HepG2 (cell line): Measurements from ENCODE around the gene GRM1. TPM values are rescaled to one million over a fixed set of nuclear protein-coding genes. Genes with fewer than 3 reads are reported as not detected.

Experiments used
- ATAC-seq: fragments of 200-7000 bp; cut with Tn5 transposase; 3 replicates; pipeline ENCODE4 v1.9.1; 2020; ENCODE audit warnings: mild to moderate bottlenecking, moderate library complexity
- BruUV-seq: library from RNA; stranded (reverse); fragments of 400-500 nt; replicated peaks from 2 replicates; lab custom pipeline; 2021; lab: Mats Ljungman, UMichigan
- CTCF ChIA-PET: fragments of 300-600 bp; formaldehyde crosslinking; extraction: SDS; loops from one replicate; lab custom pipeline; 2021; ENCODE audit warnings: low total read pairs, inconsistent platforms, low intra/inter-chr PET ratio; lab: Yijun Ruan, JAX
- POLR2A ChIA-PET: fragments of 350-600 bp; sonication (Branson Sonifier 250); formaldehyde crosslinking; loops from one replicate; lab custom pipeline; 2020; ENCODE audit warnings: antibody characterized with exemption, inconsistent platforms; lab: Yijun Ruan, JAX
- DNase-seq: peaks from one replicate; pipeline ENCODE4 v3.0.0-alpha.2; 2015; ENCODE audit warnings: low spot score
- FAIRE-seq: peaks from 3 replicates; lab custom pipeline; 2011; peaks lifted over from hg19 to GRCh38; lab: Jason Lieb, UNC
- H2AFZ ChIP-seq: one replicate; pipeline ENCODE4 v1.6.1; 2011; ENCODE audit warnings: low read length, inconsistent platforms
- H3K27ac ChIP-seq: fragments of 300-600 bp; 3 replicates; pipeline ENCODE4 v1.8.0; 2011; ENCODE audit warnings: mixed run types, mild to moderate bottlenecking, mixed read lengths, low read length, inconsistent platforms; ENCODE audit not compliant: insufficient read depth; ENCODE audit errors: extremely low read length
- H3K27me3 ChIP-seq, 2 experiments: fragments of 200-600 bp in 1 of 2; 2 replicates in 1 of 2; 3 replicates in 1 of 2; pipeline versions ENCODE4 v1.6.0 to v1.8.0; 2011; ENCODE audit warnings: low read length in 2 of 2, mild to moderate bottlenecking in 2 of 2, moderate library complexity in 2 of 2, inconsistent platforms in 1 of 2; ENCODE audit not compliant: insufficient read depth in 2 of 2, control insufficient read depth in 1 of 2
- H3K36me3 ChIP-seq, 2 experiments: fragments of 200-600 bp in 1 of 2; replicated peaks in 1 of 2; 2 replicates in 1 of 2; 3 replicates in 1 of 2; pipeline versions ENCODE4 v1.5.1 to v1.8.0; 2011; ENCODE audit warnings: low read length in 2 of 2, inconsistent platforms in 1 of 2; ENCODE audit not compliant: insufficient read depth in 2 of 2, control insufficient read depth in 1 of 2
- H3K4me1 ChIP-seq: 2 replicates; pipeline ENCODE4 v1.5.1; 2012; ENCODE audit warnings: low read length, inconsistent platforms; ENCODE audit not compliant: insufficient read depth
- H3K4me2 ChIP-seq: 2 replicates; pipeline ENCODE4 v1.6.0; 2011; ENCODE audit warnings: low read depth, low read length, inconsistent platforms
- H3K4me3 ChIP-seq, 3 experiments: fragments of 200-600 bp in 1 of 3; sonication (generic), shearing (Covaris generic) in 1 of 3; replicated peaks in 1 of 3; 2 replicates each; pipeline ENCODE4 v1.5.1; 2011 to 2016; ENCODE audit warnings: low read length in 3 of 3, inconsistent platforms in 2 of 3, low read depth in 2 of 3, mild to moderate bottlenecking in 2 of 3, control low read depth in 1 of 3, mixed read lengths in 1 of 3; ENCODE audit not compliant: insufficient read depth in 1 of 3
- H3K79me2 ChIP-seq: one replicate; pipeline ENCODE4 v1.6.1; 2011; ENCODE audit warnings: low read length, inconsistent platforms; ENCODE audit not compliant: insufficient read depth
- H3K9ac ChIP-seq: 2 replicates; pipeline ENCODE4 v1.6.0; 2011; ENCODE audit warnings: mild to moderate bottlenecking, low read depth, low read length, inconsistent platforms; ENCODE audit not compliant: insufficient read depth
- H3K9me3 ChIP-seq: 2 replicates; pipeline ENCODE4 v1.5.1; 2012; ENCODE audit warnings: mild to moderate bottlenecking, low read length
- H4K20me1 ChIP-seq: 2 replicates; pipeline ENCODE4 v1.6.0; 2011; ENCODE audit warnings: inconsistent platforms, mild to moderate bottlenecking, low read length, moderate library complexity; ENCODE audit not compliant: insufficient read depth
- CHCHD3 ChIP-seq: sonication (generic); formaldehyde crosslinking; IDR thresholded peaks from 2 replicates; pipeline ENCODE4 v1.8.0; 2022; ENCODE audit warnings: mild to moderate bottlenecking, missing genetic modification reagents, moderate library complexity
- HDAC2 ChIP-seq: sonication (generic); formaldehyde crosslinking; IDR thresholded peaks from 2 replicates; pipeline ENCODE4 v1.4.0; 2020; ENCODE audit warnings: missing genetic modification reagents
- NFIB ChIP-seq: sonication (generic); formaldehyde crosslinking; IDR thresholded peaks from 2 replicates; pipeline ENCODE4 v1.9.0; 2021; ENCODE audit warnings: missing genetic modification reagents, mild to moderate bottlenecking, borderline replicate concordance
- SP140L ChIP-seq: sonication (generic); formaldehyde crosslinking; IDR thresholded peaks from 2 replicates; pipeline ENCODE4 v1.4.0; 2020; ENCODE audit warnings: missing genetic modification reagents, borderline replicate concordance
- TOPORS ChIP-seq: sonication (generic); formaldehyde crosslinking; IDR thresholded peaks from 2 replicates; pipeline ENCODE4 v1.8.0; 2023; ENCODE audit warnings: mild to moderate bottlenecking, missing genetic modification reagents
- ZBTB3 ChIP-seq: sonication (generic); formaldehyde crosslinking; IDR thresholded peaks from 2 replicates; pipeline ENCODE4 v1.4.0; 2020; ENCODE audit warnings: low read depth, mild to moderate bottlenecking, moderate library complexity, missing genetic modification reagents, borderline replicate concordance
- ZNF451 ChIP-seq: sonication (generic); formaldehyde crosslinking; IDR thresholded peaks from 2 replicates; pipeline ENCODE4 v1.5.0; 2020; ENCODE audit warnings: mild to moderate bottlenecking, missing genetic modification reagents
- ZNF775 ChIP-seq: sonication (generic); formaldehyde crosslinking; IDR thresholded peaks from 2 replicates; pipeline ENCODE4 v1.4.0; 2020; ENCODE audit warnings: missing genetic modification reagents, mild to moderate bottlenecking, moderate library complexity, borderline replicate concordance
- ZSCAN31 ChIP-seq: sonication (generic); formaldehyde crosslinking; IDR thresholded peaks from 2 replicates; pipeline ENCODE4 v1.5.0; 2020; ENCODE audit warnings: low read depth, mild to moderate bottlenecking, missing genetic modification reagents
- WGBS: methylation state at CpG from one replicate; pipeline ENCODE4 v1.1.6; 2017; ENCODE audit warnings: low lambda C conversion rate; 5-methylcytosine and 5-hydroxymethylcytosine counted together
- in situ Hi-C: cut with HindIII; loops from 2 replicates; pipeline ENCODE4 v1.10.0; 2017; ENCODE audit warnings: low pct_unique_long_range_greater_than_20kb; ENCODE audit not compliant: extremely low pct_ligation_motif_present
- intact Hi-C: fragments of 100-400 bp; cut with micrococcal nuclease; formaldehyde crosslinking; loops from one replicate; pipeline ENCODE4 v1.10.0; 2022; ENCODE audit not compliant: unreplicated experiment
- polyA plus RNA-seq, 8 experiments: library from polyadenylated mRNA; depleted of rRNA in 3 of 8; stranded (reverse) in 7 of 8; unstranded in 1 of 8; fragments of >200 nt; fragmentation: Illumina TruSeq in 4 of 8; extraction: Trizol in 4 of 8; gene quantifications; 2 replicates each; pipeline versions ENCODE4 v1.2.1 to v1.2.3, GENCODE V29; 2011 to 2016; ENCODE audit warnings: low read depth in 4 of 8, missing spikeins in 1 of 8, mixed read lengths in 1 of 8; ENCODE audit not compliant: insufficient read depth in 1 of 8
- total RNA-seq, 5 experiments: library from RNA; depleted of rRNA; stranded (reverse); fragments of >200 nt; fragmentation: Illumina TruSeq; extraction: Trizol; gene quantifications; 2 replicates each; pipeline ENCODE4 v1.2.3, GENCODE V29; 2016; ENCODE audit warnings: low read depth in 1 of 5
- TF ChIP-seq, protein P1 (sequence below): sonication (generic); formaldehyde crosslinking; conservative IDR thresholded peaks from 2 replicates; pipeline ENCODE4 v1.8.1; 2023; ENCODE audit warnings: missing genetic modification reagents

The GRM1 gene
- total and polyA plus RNA-seq, 2 of the 13 experiments (the other 11 are each of a cell fraction or from before 2014, with no cell fraction given) = 0.09 TPM; not detected in 1

DNA sequence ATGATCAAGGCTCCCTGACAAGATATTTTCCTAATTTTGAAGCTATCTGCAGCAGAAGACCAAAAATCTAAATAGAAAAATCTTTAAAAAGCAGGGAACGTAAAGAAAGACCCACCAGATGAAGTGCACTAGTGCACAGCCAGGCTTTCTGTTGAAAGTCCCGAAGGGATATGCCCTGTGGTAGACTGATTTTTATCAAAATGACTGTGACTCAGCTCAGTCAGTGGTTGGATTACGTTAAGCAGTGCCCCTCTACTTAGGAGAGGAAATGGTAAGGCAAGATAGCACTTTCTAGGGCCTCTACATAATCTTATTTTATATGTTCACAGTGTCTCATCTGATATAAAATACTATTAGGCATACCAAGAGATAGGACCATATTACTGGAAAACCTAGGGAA lies 391.4 kb downstream of the GRM1 start:
- no peak for DNase-seq
- Histone ChIP-seq H3K9me3 (no peaks in the 10 kb centered on the region), H3K4me3 (no peak overlapping the region), H3K4me2 (no peak overlapping the region), H3K4me1 (no peaks in the 10 kb centered on the region), H3K79me2 (no peaks in the 10 kb centered on the region), H3K27me3 (no peaks in the 10 kb centered on the region), H3K27ac (no peak overlapping the region), H4K20me1 (no peaks in the 10 kb centered on the region), H3K9ac (no peak overlapping the region), H2AFZ (no peak overlapping the region), H3K36me3 (no peaks in the 10 kb centered on the region)
- CTCF ChIA-PET = no interaction called here
- POLR2A ChIA-PET = no interaction called here
- TF ChIP-seq TOPORS (CRISPR knock-in tag) (no peak), CHCHD3 (no peak), ZNF451 (CRISPR knock-in tag) (no peak), ZNF775 (CRISPR knock-in tag) (no peak), NFIB (no peak), ZBTB3 (CRISPR knock-in tag) (no peak)
- TF ChIP-seq, protein P1, sequence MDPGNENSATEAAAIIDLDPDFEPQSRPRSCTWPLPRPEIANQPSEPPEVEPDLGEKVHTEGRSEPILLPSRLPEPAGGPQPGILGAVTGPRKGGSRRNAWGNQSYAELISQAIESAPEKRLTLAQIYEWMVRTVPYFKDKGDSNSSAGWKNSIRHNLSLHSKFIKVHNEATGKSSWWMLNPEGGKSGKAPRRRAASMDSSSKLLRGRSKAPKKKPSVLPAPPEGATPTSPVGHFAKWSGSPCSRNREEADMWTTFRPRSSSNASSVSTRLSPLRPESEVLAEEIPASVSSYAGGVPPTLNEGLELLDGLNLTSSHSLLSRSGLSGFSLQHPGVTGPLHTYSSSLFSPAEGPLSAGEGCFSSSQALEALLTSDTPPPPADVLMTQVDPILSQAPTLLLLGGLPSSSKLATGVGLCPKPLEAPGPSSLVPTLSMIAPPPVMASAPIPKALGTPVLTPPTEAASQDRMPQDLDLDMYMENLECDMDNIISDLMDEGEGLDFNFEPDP (CRISPR knock-in tag) = no peak
- WGBS = 2% methylated on average over 3 of the region's 3 CpGs
- no peak for ATAC-seq
- intact Hi-C loops (no loop called here), in situ Hi-C loops (no loop called here)
- no TSS peak for BruUV-seq
- no peak for FAIRE-seq

DNA sequence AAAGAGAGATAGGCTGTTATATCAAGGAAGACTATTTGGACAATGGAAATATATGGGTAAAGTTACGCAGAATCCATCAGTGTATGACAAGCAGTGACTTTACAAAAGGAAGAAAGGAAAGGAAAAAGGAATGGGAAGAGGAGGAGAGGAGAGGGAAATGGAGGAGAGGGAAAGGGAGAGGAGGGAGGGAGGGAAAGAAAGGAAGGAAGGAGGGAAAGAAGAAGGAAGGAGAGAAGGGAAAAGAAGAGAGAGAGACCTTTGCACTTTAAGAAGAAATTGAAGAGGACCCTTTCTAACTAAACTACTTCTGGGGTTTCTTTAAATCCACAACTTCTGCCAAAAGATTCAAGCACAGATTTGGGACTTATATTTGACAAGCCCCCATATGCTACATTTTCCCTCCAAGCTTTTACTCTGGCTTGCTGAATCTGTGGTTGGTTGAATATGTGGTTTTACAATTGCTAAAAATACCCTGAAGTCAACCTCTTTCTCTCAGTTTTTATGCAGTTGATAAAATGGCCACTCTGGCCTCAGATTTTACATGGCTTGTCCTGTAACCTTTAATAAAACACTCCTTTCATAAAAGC lies 394.0 kb downstream of the GRM1 start:
- 3% methylated on average over 1 of the region's 1 CpG for WGBS
- Histone ChIP-seq H3K4me1 (no peaks in the 10 kb centered on the region), H3K79me2 (no peaks in the 10 kb centered on the region)
- no peak for TF ChIP-seq ZSCAN31
- no peak for TF ChIP-seq HDAC2 (CRISPR knock-in tag)
- TF ChIP-seq SP140L (CRISPR knock-in tag) = no peak
- TF ChIP-seq, all 625 proteins: peak for 0
- intact Hi-C loops = no loop called here
- ChIA-PET POLR2A (no interaction called here), CTCF (no interaction called here)
- no peak overlapping the region for H2AFZ ChIP-seq
- H3K27me3 ChIP-seq = no peaks in the 10 kb centered on the region
- H3K4me2 ChIP-seq = no peak overlapping the region
- no peak for DNase-seq
- no peak overlapping the region for H3K27ac ChIP-seq
- H3K4me3 ChIP-seq = no peak overlapping the region
- H3K36me3 ChIP-seq = no peaks in the 10 kb centered on the region
- H4K20me1 ChIP-seq = no peaks in the 10 kb centered on the region
- ATAC-seq = no peak
- in situ Hi-C loops = no loop called here
- BruUV-seq = no TSS peak
- H3K9ac ChIP-seq = no peak overlapping the region
- H3K9me3 ChIP-seq = no peaks in the 10 kb centered on the region
- FAIRE-seq = no peak
